Neuronal stem cell (in vitro differentiated cells): ENCODE data around the gene TMEM256.

Experiments
- DNase-seq: peaks from one replicate; pipeline ENCODE4 v3.0.0-alpha.2; 2013; ENCODE audit warnings: low spot score
- H2AFZ ChIP-seq: one replicate; pipeline ENCODE4 v1.6.1; 2013; ENCODE audit warnings: mild to moderate bottlenecking, low read length, inconsistent platforms
- H2AK5ac ChIP-seq: 2 replicates; pipeline ENCODE4 v1.6.1; 2013; ENCODE audit warnings: low read depth, mild to moderate bottlenecking, inconsistent platforms, low read length, moderate library complexity, mixed read lengths
- H2BK120ac ChIP-seq: 2 replicates; pipeline ENCODE4 v1.6.1; 2013; ENCODE audit warnings: low read depth, mild to moderate bottlenecking, inconsistent platforms, low read length, moderate library complexity, mixed read lengths
- H2BK12ac ChIP-seq: one replicate; pipeline ENCODE4 v1.6.1; 2013; ENCODE audit warnings: low read length, inconsistent platforms
- H2BK15ac ChIP-seq: 2 replicates; pipeline ENCODE4 v1.6.1; 2013; ENCODE audit warnings: mild to moderate bottlenecking, low read length, inconsistent platforms, mixed read lengths
- H2BK5ac ChIP-seq: one replicate; pipeline ENCODE4 v1.6.1; 2013; ENCODE audit warnings: inconsistent platforms, mild to moderate bottlenecking, low read length, moderate library complexity
- H3K14ac ChIP-seq: one replicate; pipeline ENCODE4 v1.6.1; 2013; ENCODE audit warnings: low read length, inconsistent platforms
- H3K18ac ChIP-seq: 2 replicates; pipeline ENCODE4 v1.6.1; 2013; ENCODE audit warnings: low read length, inconsistent platforms
- H3K23ac ChIP-seq: 2 replicates; pipeline ENCODE4 v1.6.1; 2013; ENCODE audit warnings: low read depth, mild to moderate bottlenecking, mixed read lengths, low read length, inconsistent platforms; ENCODE audit not compliant: poor library complexity
- H3K27ac ChIP-seq: replicated peaks from 3 replicates; pipeline ENCODE4 v1.5.1; 2013; ENCODE audit warnings: low read length, inconsistent platforms
- H3K27me3 ChIP-seq, 3 experiments: 2 replicates each; pipeline ENCODE4 v1.6.1; 2013; ENCODE audit warnings: low read length in 3 of 3, mild to moderate bottlenecking in 2 of 3, inconsistent platforms in 1 of 3, low read depth in 1 of 3, mixed read lengths in 1 of 3, moderate library complexity in 1 of 3; ENCODE audit not compliant: control insufficient read depth in 3 of 3, insufficient read depth in 3 of 3
- H3K36me3 ChIP-seq, 2 donors: replicated peaks in 1 of 2; 2 replicates each; pipeline ENCODE4 v1.6.1; 2013; ENCODE audit warnings: low read length in 2 of 2; ENCODE audit not compliant: control insufficient read depth in 2 of 2, insufficient read depth in 2 of 2
- H3K4ac ChIP-seq: 2 replicates; pipeline ENCODE4 v1.6.1; 2013; ENCODE audit warnings: inconsistent platforms, mild to moderate bottlenecking, low read length, moderate library complexity
- H3K4me1 ChIP-seq, 2 donors: 1 replicate in 1 of 2; 2 replicates in 1 of 2; pipeline ENCODE4 v1.6.1; 2013; ENCODE audit warnings: low read length in 2 of 2, low read depth in 1 of 2; ENCODE audit not compliant: control insufficient read depth in 2 of 2, insufficient read depth in 1 of 2
- H3K4me2 ChIP-seq: one replicate; pipeline ENCODE4 v1.6.1; 2013; ENCODE audit warnings: mild to moderate bottlenecking, low read length, inconsistent platforms; ENCODE audit not compliant: insufficient read depth, poor library complexity, severe bottlenecking
- H3K4me3 ChIP-seq, 2 donors: 2 replicates each; pipeline ENCODE4 v1.5.1; 2013; ENCODE audit warnings: low read length in 2 of 2, mild to moderate bottlenecking in 2 of 2, inconsistent platforms in 1 of 2, moderate library complexity in 1 of 2
- H3K79me1 ChIP-seq: one replicate; pipeline ENCODE4 v1.6.1; 2013; ENCODE audit warnings: low read depth, mild to moderate bottlenecking, inconsistent platforms, low read length, moderate library complexity
- H3K9ac ChIP-seq: one replicate; pipeline ENCODE4 v1.6.1; 2013; ENCODE audit warnings: mild to moderate bottlenecking, low read depth, low read length, inconsistent platforms; ENCODE audit not compliant: poor library complexity
- H3K9me3 ChIP-seq, 2 donors: replicated peaks in 1 of 2; 2 replicates each; pipeline versions ENCODE3 to v1.6.1; 2013; ENCODE audit warnings: low read length in 2 of 2, mild to moderate bottlenecking in 2 of 2, inconsistent platforms in 1 of 2, low read depth in 1 of 2, mixed read lengths in 1 of 2, moderate library complexity in 1 of 2; ENCODE audit not compliant: control insufficient read depth in 2 of 2, insufficient read depth in 1 of 2
- H4K8ac ChIP-seq: one replicate; pipeline ENCODE4 v1.6.1; 2013; ENCODE audit warnings: low read depth, mild to moderate bottlenecking, inconsistent platforms, low read length, moderate library complexity
- H4K91ac ChIP-seq: one replicate; pipeline ENCODE4 v1.6.1; 2013; ENCODE audit warnings: low read length, low read depth, mild to moderate bottlenecking, inconsistent platforms; ENCODE audit not compliant: poor library complexity
- WGBS, 2 donors: extraction: QIAGEN DNeasy Blood & Tissue Kit; methylation state at CpG; one replicate each; pipeline ENCODE4 v1.1.7; 2013; ENCODE audit warnings: missing lambda C conversion rate in 2 of 2, mixed read lengths in 1 of 2; ENCODE audit not compliant: insufficient read length in 2 of 2, insufficient replicate concordance in 1 of 2; ENCODE audit errors: extremely low coverage in 2 of 2; 5-methylcytosine and 5-hydroxymethylcytosine counted together

The TMEM256 gene

GRCh38 chr17:7357381-7357780 lies 46.5 kb downstream of the TMEM256 start:
- H2BK15ac ChIP-seq: no peak overlapping the region
- no peak overlapping the region for H2AFZ ChIP-seq
- no peak overlapping the region for H2BK5ac ChIP-seq
- H2AK5ac ChIP-seq: no peak overlapping the region
- peaks cover 6% of the 10 kb centered on the region for H3K79me1 ChIP-seq
- H3K9ac ChIP-seq: no peak overlapping the region
- no peak overlapping the region for H3K23ac ChIP-seq
- DNase-seq: no peak
- H3K4me1 ChIP-seq: peaks cover 17 to 35% of the 10 kb centered on the region in 2 donors
- H3K14ac ChIP-seq: no peak overlapping the region
- H3K27me3 ChIP-seq: peaks cover 0 to 3% (median 0%) of the 10 kb centered on the region in 3 experiments
- no peak overlapping the region for H3K4me3 ChIP-seq
- no peak overlapping the region for H3K4ac ChIP-seq
- H2BK120ac ChIP-seq: no peak overlapping the region
- H3K9me3 ChIP-seq: no peaks in the 10 kb centered on the region
- no peak overlapping the region for H4K91ac ChIP-seq
- no peak overlapping the region for H3K27ac ChIP-seq
- no peaks in the 10 kb centered on the region for H3K36me3 ChIP-seq
- WGBS, 2 donors: no CpG with 5 or more reads among the region's 2 CpGs
- no peak overlapping the region for H3K18ac ChIP-seq
- H4K8ac ChIP-seq: no peak overlapping the region
- no peak overlapping the region for H2BK12ac ChIP-seq
- no peak overlapping the region for H3K4me2 ChIP-seq

GRCh38 chr17:7356756-7357155 lies 47.1 kb downstream of the TMEM256 start:
- Histone ChIP-seq H2BK15ac (peak overlapping the region; percentile 35), H2AFZ (no peak overlapping the region), H3K27ac (no peak overlapping the region), H2BK120ac (peak overlapping the region; percentile 77), H3K4me1 (peaks cover 17 to 38% of the 10 kb centered on the region in 2 donors), H3K4ac (no peak overlapping the region), H3K4me3 (no peak overlapping the region), H4K91ac (no peak overlapping the region), H3K79me1 (peaks cover 6% of the 10 kb centered on the region), H3K4me2 (no peak overlapping the region), H3K18ac (no peak overlapping the region), H3K9me3 (no peaks in the 10 kb centered on the region), H4K8ac (no peak overlapping the region), H3K36me3 (no peaks in the 10 kb centered on the region), H2BK12ac (no peak overlapping the region), H2AK5ac (peak overlapping the region; percentile 37), H3K9ac (no peak overlapping the region), H3K23ac (no peak overlapping the region), H3K27me3 (peaks cover 0 to 3% (median 0%) of the 10 kb centered on the region in 3 experiments), H3K14ac (peak overlapping the region; percentile 6), H2BK5ac (peak overlapping the region; percentile 30)
- no CpG with 5 or more reads among the region's 8 CpGs for WGBS, 2 donors
- no peak for DNase-seq

- Histone ChIP-seq H4K91ac (no peak overlapping the region), H3K4ac (no peak overlapping the region), H3K36me3 (no peaks in the 10 kb centered on the region), H3K9ac (no peak overlapping the region), H3K27ac (no peak overlapping the region), H3K4me3 (no peak overlapping the region), H2AFZ (no peak overlapping the region), H2BK5ac (peak overlapping the region; percentile 30), H2BK12ac (no peak overlapping the region), H3K79me1 (peaks cover 8% of the 10 kb centered on the region), H3K4me1 (peaks cover 17 to 38% of the 10 kb centered on the region in 2 donors), H3K9me3 (no peaks in the 10 kb centered on the region), H3K4me2 (peak overlapping the region; percentile 40), H3K27me3 (peaks cover 0 to 3% (median 0%) of the 10 kb centered on the region in 3 experiments), H4K8ac (no peak overlapping the region), H3K18ac (peak overlapping the region; percentile 36), H3K14ac (no peak overlapping the region), H2BK15ac (peak overlapping the region; percentile 28), H3K23ac (no peak overlapping the region), H2AK5ac (peak overlapping the region; percentile 37), H2BK120ac (peak overlapping the region; percentile 77)
- DNase-seq: peak; percentile 76
- no CpG with 5 or more reads among the region's 12 CpGs for WGBS, 2 donors
These were observed 47.8 kb downstream of the TMEM256 start for GRCh38 chr17:7356072-7356549.

- H3K27ac ChIP-seq: no peak overlapping the region
- H3K9me3 ChIP-seq: no peaks in the 10 kb centered on the region
- no peak overlapping the region for H4K8ac ChIP-seq
- H3K14ac ChIP-seq: no peak overlapping the region
- peak overlapping the region; percentile 17 for H3K18ac ChIP-seq
- H3K27me3 ChIP-seq: peaks cover 0 to 3% (median 0%) of the 10 kb centered on the region in 3 experiments
- H2BK5ac ChIP-seq: no peak overlapping the region
- no peak overlapping the region for H3K4me2 ChIP-seq
- no peak overlapping the region for H2BK15ac ChIP-seq
- no peak overlapping the region for H3K23ac ChIP-seq
- H3K9ac ChIP-seq: no peak overlapping the region
- no CpG with 5 or more reads among the region's 8 CpGs for WGBS, 2 donors
- H2AFZ ChIP-seq: no peak overlapping the region
- H2BK12ac ChIP-seq: no peak overlapping the region
- H3K4me1 ChIP-seq: peaks cover 17 to 41% of the 10 kb centered on the region in 2 donors
- H4K91ac ChIP-seq: no peak overlapping the region
- no peaks in the 10 kb centered on the region for H3K36me3 ChIP-seq
- no peak overlapping the region for H3K4me3 ChIP-seq
- no peak overlapping the region for H2BK120ac ChIP-seq
- DNase-seq: no peak
- peaks cover 8% of the 10 kb centered on the region for H3K79me1 ChIP-seq
- H3K4ac ChIP-seq: no peak overlapping the region
- H2AK5ac ChIP-seq: peak overlapping the region; percentile 26
These were observed 48.3 kb downstream of the TMEM256 start for GRCh38 chr17:7355573-7355972.
